PC-3 (cell line): Measurements from ENCODE around the gene HES2. TPM values are rescaled to one million over a fixed set of nuclear protein-coding genes. Genes with fewer than 3 reads are reported as not detected.
A peak's percentile ranks its signal among the peaks of the same experiment; 100 is the strongest.

Experiments used
- ATAC-seq: fragments of 200-7000 bp; cut with Tn5 transposase; 2 replicates; pipeline ENCODE4 v1.9.1; 2020; ENCODE audit warnings: mild to moderate bottlenecking, moderate library complexity
- BruUV-seq: library from RNA; stranded (reverse); fragments of 400-500 nt; replicated peaks from 2 replicates; lab custom pipeline; 2021; lab: Mats Ljungman, UMichigan
- CTCF ChIA-PET: fragments of 300-600 bp; sonication (Branson Sonifier 250); formaldehyde crosslinking; loops from one replicate; lab custom pipeline; 2022; ENCODE audit warnings: antibody characterized with exemption; lab: Charles Lee
- POLR2A ChIA-PET: fragments of 300-600 bp; sonication (Branson Sonifier 250); formaldehyde crosslinking; loops from one replicate; lab custom pipeline; 2022; ENCODE audit warnings: antibody characterized with exemption; ENCODE audit not compliant: unreplicated experiment; lab: Charles Lee
- DNase-seq: peaks from one replicate; pipeline ENCODE4 v3.0.0-alpha.2; 2015
- H2AFZ ChIP-seq: fragments of 300-600 bp; sonication (generic); 2 replicates; pipeline ENCODE4 v1.6.0; 2016; ENCODE audit warnings: antibody characterized with exemption, low read length
- H3F3A ChIP-seq: fragments of 300-600 bp; sonication (generic); one replicate; pipeline ENCODE4 v1.6.0; 2017; ENCODE audit warnings: antibody characterized with exemption, low read length, control low read depth, mild to moderate bottlenecking; ENCODE audit not compliant: unreplicated experiment
- H3K27ac ChIP-seq: fragments of 300-600 bp; sonication (generic); 2 replicates; pipeline ENCODE4 v1.5.1; 2016; ENCODE audit warnings: mild to moderate bottlenecking, low read length
- H3K27me3 ChIP-seq: fragments of 300-600 bp; sonication (generic); 2 replicates; pipeline ENCODE4 v1.6.1; 2016; ENCODE audit warnings: low read length, mixed read lengths
- H3K36me3 ChIP-seq: fragments of 300-600 bp; sonication (generic); 2 replicates; pipeline ENCODE4 v1.6.1; 2016; ENCODE audit warnings: low read depth, mixed run types, low read length, mixed read lengths
- H3K4me1 ChIP-seq: fragments of 300-600 bp; sonication (generic); 2 replicates; pipeline ENCODE4 v1.5.1; 2016; ENCODE audit warnings: low read length; ENCODE audit not compliant: insufficient read depth
- H3K4me2 ChIP-seq: fragments of 300-600 bp; sonication (generic); 2 replicates; pipeline ENCODE4 v1.6.0; 2016; ENCODE audit warnings: low read length
- H3K4me3 ChIP-seq: fragments of 300-600 bp; sonication (generic); 2 replicates; pipeline ENCODE4 v1.5.1; 2016; ENCODE audit warnings: mild to moderate bottlenecking, low read length, mixed read lengths
- H3K79me2 ChIP-seq: fragments of 300-600 bp; sonication (generic); 2 replicates; pipeline ENCODE4 v1.6.1; 2017; ENCODE audit warnings: low read length, mixed read lengths
- H3K9ac ChIP-seq: fragments of 300-600 bp; sonication (generic); 2 replicates; pipeline ENCODE4 v1.6.0; 2016; ENCODE audit warnings: mild to moderate bottlenecking, low read length
- H3K9me2 ChIP-seq: fragments of 300-600 bp; sonication (generic); replicated peaks from 2 replicates; pipeline ENCODE4 v1.6.1; 2016; ENCODE audit warnings: mixed run types, low read length, mixed read lengths
- H3K9me3 ChIP-seq: fragments of 300-600 bp; sonication (generic); 2 replicates; pipeline ENCODE4 v1.6.1; 2016; ENCODE audit warnings: low read length, mixed read lengths
- H4K20me1 ChIP-seq: fragments of 300-600 bp; sonication (generic); 2 replicates; pipeline ENCODE4 v1.6.1; 2016; ENCODE audit warnings: low read length, mixed read lengths
- EZH2 ChIP-seq: fragments of 300-600 bp; sonication (generic); IDR thresholded peaks from one replicate; pipeline ENCODE4 v1.6.1; 2017; ENCODE audit warnings: antibody characterized with exemption, mild to moderate bottlenecking, low read length; ENCODE audit not compliant: unreplicated experiment
- EZH2phosphoT487 ChIP-seq: fragments of 300-600 bp; sonication (generic); IDR thresholded peaks from 2 replicates; pipeline ENCODE4 v1.6.1; 2018; ENCODE audit warnings: mild to moderate bottlenecking, antibody characterized with exemption, low read length, borderline replicate concordance
- intact Hi-C: fragments of 100-400 bp; cut with micrococcal nuclease; formaldehyde crosslinking; loops from 2 replicates; pipeline ENCODE4 v1.9.0; 2023
- total RNA-seq: library from RNA; depleted of rRNA; stranded (reverse); fragments of >200 nt; gene quantifications from 2 replicates; pipeline ENCODE4 v1.2.3, GENCODE V29; 2014
- TF ChIP-seq, protein P1 (sequence below): fragments of 300-600 bp; sonication (generic); conservative IDR thresholded peaks from 2 replicates; pipeline ENCODE4 v1.5.1; 2017; ENCODE audit warnings: antibody characterized with exemption, low read depth, mild to moderate bottlenecking, low read length

HES2 gene
- total RNA-seq, 1 experiment from 2014 or later: 42.9 TPM

DNA sequence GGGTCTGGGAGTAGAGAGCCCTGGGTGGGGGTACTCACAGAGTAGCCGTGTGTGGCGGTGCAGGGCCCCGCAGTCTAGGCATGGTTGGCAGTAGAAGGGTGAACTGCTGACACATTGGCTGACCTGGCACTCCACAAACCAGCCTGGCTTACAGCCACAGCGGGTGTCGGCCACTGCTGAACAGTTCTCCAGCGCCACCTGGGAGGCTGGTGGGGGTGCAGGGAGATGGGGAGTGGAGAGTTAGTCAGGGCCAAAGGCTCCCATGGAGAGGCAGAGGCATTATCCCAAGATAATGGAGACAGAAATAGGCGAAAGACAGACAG is 44.8 kb upstream of the HES2 start:
- TF ChIP-seq EZH2phosphoT487 (no peak), EZH2 (no peak)
- TF ChIP-seq, protein P1, sequence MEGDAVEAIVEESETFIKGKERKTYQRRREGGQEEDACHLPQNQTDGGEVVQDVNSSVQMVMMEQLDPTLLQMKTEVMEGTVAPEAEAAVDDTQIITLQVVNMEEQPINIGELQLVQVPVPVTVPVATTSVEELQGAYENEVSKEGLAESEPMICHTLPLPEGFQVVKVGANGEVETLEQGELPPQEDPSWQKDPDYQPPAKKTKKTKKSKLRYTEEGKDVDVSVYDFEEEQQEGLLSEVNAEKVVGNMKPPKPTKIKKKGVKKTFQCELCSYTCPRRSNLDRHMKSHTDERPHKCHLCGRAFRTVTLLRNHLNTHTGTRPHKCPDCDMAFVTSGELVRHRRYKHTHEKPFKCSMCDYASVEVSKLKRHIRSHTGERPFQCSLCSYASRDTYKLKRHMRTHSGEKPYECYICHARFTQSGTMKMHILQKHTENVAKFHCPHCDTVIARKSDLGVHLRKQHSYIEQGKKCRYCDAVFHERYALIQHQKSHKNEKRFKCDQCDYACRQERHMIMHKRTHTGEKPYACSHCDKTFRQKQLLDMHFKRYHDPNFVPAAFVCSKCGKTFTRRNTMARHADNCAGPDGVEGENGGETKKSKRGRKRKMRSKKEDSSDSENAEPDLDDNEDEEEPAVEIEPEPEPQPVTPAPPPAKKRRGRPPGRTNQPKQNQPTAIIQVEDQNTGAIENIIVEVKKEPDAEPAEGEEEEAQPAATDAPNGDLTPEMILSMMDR: peak; percentile 57
- no peak overlapping the region for H3K27ac ChIP-seq
- intact Hi-C loops: no loop called here
- H3K9ac ChIP-seq: no peak overlapping the region
- CTCF ChIA-PET: no interaction called here
- no peaks in the 10 kb centered on the region for H3K9me2 ChIP-seq
- H3K4me3 ChIP-seq: no peak overlapping the region
- H3K4me1 ChIP-seq: no peaks in the 10 kb centered on the region
- H3K9me3 ChIP-seq: no peaks in the 10 kb centered on the region
- H3K79me2 ChIP-seq: no peaks in the 10 kb centered on the region
- H3K36me3 ChIP-seq: peaks cover 31% of the 10 kb centered on the region
- H3F3A ChIP-seq: no peaks in the 10 kb centered on the region
- POLR2A ChIA-PET: no interaction called here
- H3K27me3 ChIP-seq: no peaks in the 10 kb centered on the region
- DNase-seq: peak; percentile 69
- H2AFZ ChIP-seq: no peak overlapping the region
- no TSS peak for BruUV-seq
- H3K4me2 ChIP-seq: no peak overlapping the region
- H4K20me1 ChIP-seq: no peaks in the 10 kb centered on the region
- ATAC-seq: peak; percentile 67

DNA sequence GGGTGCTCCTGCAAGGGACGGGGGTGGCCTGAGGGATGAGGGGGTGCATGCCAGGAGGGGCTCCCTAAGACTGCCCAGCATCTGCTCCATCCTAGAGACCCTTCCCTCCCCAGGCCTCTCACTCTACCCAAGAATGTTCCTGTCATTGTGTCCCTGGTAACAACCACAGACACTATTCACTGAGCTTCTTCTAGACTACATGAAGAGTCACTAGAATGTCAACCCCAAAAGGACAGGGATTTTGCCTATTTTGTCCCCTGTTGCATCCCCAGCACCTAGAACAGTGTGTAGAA is 43.3 kb upstream of the HES2 start:
- H3K4me2 ChIP-seq: no peak overlapping the region
- H3K9ac ChIP-seq: no peak overlapping the region
- H3K36me3 ChIP-seq: peaks cover 17% of the 10 kb centered on the region
- no peaks in the 10 kb centered on the region for H4K20me1 ChIP-seq
- no peak for ATAC-seq
- no peaks in the 10 kb centered on the region for H3F3A ChIP-seq
- no peaks in the 10 kb centered on the region for H3K27me3 ChIP-seq
- intact Hi-C loops: no loop called here
- H3K4me1 ChIP-seq: no peaks in the 10 kb centered on the region
- no peaks in the 10 kb centered on the region for H3K9me2 ChIP-seq
- H3K27ac ChIP-seq: no peak overlapping the region
- H3K9me3 ChIP-seq: no peaks in the 10 kb centered on the region
- TF ChIP-seq EZH2 (no peak), EZH2phosphoT487 (no peak)
- TF ChIP-seq, protein P1: no peak
- no peaks in the 10 kb centered on the region for H3K79me2 ChIP-seq
- H2AFZ ChIP-seq: no peak overlapping the region
- no TSS peak for BruUV-seq
- DNase-seq: no peak
- ChIA-PET POLR2A (no interaction called here), CTCF (no interaction called here)
- no peak overlapping the region for H3K4me3 ChIP-seq

DNA sequence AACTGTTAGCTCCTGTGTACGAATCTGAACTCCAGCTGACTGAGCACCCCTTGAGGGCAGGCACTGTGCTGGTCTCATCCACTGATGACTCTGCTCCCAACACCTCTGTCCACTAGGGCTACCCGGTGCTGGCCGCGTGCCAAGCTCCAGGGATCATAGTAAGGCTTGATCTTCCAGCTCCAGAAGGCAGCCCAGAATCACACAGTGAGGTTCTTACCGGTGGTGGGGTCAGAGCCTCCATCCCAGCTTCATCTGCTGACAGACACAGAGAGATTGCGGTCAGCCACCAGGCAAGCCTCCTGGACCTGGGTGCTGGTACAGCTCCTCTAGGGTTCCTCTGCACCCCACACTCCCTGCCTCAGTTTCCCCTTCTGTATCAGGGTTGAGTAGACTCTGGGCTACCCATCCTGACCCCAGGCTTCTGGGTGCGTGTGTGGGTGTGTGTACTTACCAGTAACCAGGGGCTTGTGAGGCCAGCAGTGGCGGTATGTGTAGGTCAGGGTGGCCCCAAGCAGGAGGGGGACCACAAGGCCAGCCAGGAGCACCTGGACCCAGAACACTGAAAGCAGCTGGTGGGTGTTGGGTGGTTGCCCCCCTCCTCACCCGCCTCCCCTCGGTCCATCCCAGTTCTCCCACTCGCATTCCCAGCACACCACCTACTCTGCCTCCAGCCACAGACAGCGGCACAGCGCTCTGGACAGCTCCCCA is 42.8 kb upstream of the HES2 start:
- TF ChIP-seq EZH2phosphoT487: no peak
- TF ChIP-seq, protein P1: no peak
- TF ChIP-seq EZH2: no peak
- Histone ChIP-seq H3F3A (no peaks in the 10 kb centered on the region), H3K9me2 (no peaks in the 10 kb centered on the region), H3K4me1 (no peaks in the 10 kb centered on the region), H3K4me2 (no peak overlapping the region), H3K27me3 (no peaks in the 10 kb centered on the region), H4K20me1 (no peaks in the 10 kb centered on the region), H3K79me2 (no peaks in the 10 kb centered on the region), H3K36me3 (peaks cover 16% of the 10 kb centered on the region), H3K4me3 (no peak overlapping the region), H3K9me3 (no peaks in the 10 kb centered on the region), H2AFZ (no peak overlapping the region), H3K9ac (no peak overlapping the region), H3K27ac (no peak overlapping the region)
- intact Hi-C loops: no loop called here
- BruUV-seq: no TSS peak
- ATAC-seq (no peak), DNase-seq (no peak)
- POLR2A ChIA-PET: no interaction called here
- CTCF ChIA-PET: no interaction called here
